HEK293 (cell line): Measurements from ENCODE around the gene DNAJB11.

Source experiments
- CTCF ChIA-PET: fragments of 350-600 bp; formaldehyde crosslinking; extraction: SDS; loops from one replicate; lab custom pipeline; 2021; ENCODE audit warnings: antibody characterized with exemption; lab: Yijun Ruan, JAX
- POLR2A ChIA-PET: fragments of 300-600 bp; formaldehyde crosslinking; extraction: SDS; loops from one replicate; lab custom pipeline; 2020; ENCODE audit warnings: antibody characterized with exemption, inconsistent platforms; lab: Yijun Ruan, JAX
- H3K27ac ChIP-seq: fragments of 200-500 bp; sonication (Bioruptor generic); 2 replicates; pipeline ENCODE4 v1.5.1; 2014; ENCODE audit warnings: low read depth, low read length, control low read depth, inconsistent platforms; ENCODE audit errors: extremely low read depth
- H3K36me3 ChIP-seq, 2 experiments: fragments of 200-500 bp in 1 of 2; sonication (Bioruptor generic) in 1 of 2; 1 replicate in 1 of 2; 2 replicates in 1 of 2; pipeline ENCODE4 v1.5.1; 2014 to 2017; ENCODE audit warnings: inconsistent platforms in 2 of 2, low read length in 2 of 2; ENCODE audit not compliant: control insufficient read depth in 2 of 2, insufficient read depth in 1 of 2
- H3K4me1 ChIP-seq: fragments of 200-500 bp; sonication (Bioruptor generic); 2 replicates; pipeline ENCODE4 v1.5.1; 2014; ENCODE audit warnings: mild to moderate bottlenecking, low read length, inconsistent platforms; ENCODE audit not compliant: control insufficient read depth, insufficient read depth
- H3K4me3 ChIP-seq: 2 replicates; pipeline ENCODE4 v1.5.1; 2011; ENCODE audit warnings: low read depth, mild to moderate bottlenecking, control low read depth, low read length, moderate library complexity
- H3K9me3 ChIP-seq: fragments of 200-500 bp; sonication (Bioruptor generic); 2 replicates; pipeline ENCODE4 v1.5.1; 2014; ENCODE audit warnings: low read depth, low read length, inconsistent platforms; ENCODE audit not compliant: control insufficient read depth, insufficient read depth
- KLF7 ChIP-seq: fragments of 450-650 bp; formaldehyde crosslinking; IDR thresholded peaks from 2 replicates; pipeline ENCODE4 v1.5.1; 2016; ENCODE audit warnings: missing biosample characterization, missing genetic modification characterization, borderline replicate concordance
- PBX3 ChIP-seq: sonication (generic); formaldehyde crosslinking; IDR thresholded peaks from 2 replicates; pipeline ENCODE4 v1.8.1; 2022; ENCODE audit warnings: mild to moderate bottlenecking, moderate library complexity, missing genetic modification reagents
- PRDM4 ChIP-seq: fragments of 450-650 bp; formaldehyde crosslinking; IDR thresholded peaks from 2 replicates; pipeline ENCODE4 v1.5.1; 2017; ENCODE audit warnings: missing biosample characterization, missing genetic modification characterization
- REST ChIP-seq: fragments of 450-650 bp; formaldehyde crosslinking; IDR thresholded peaks from 2 replicates; pipeline ENCODE4 v1.5.1; 2016; ENCODE audit warnings: missing biosample characterization, missing genetic modification characterization
- SCRT1 ChIP-seq: fragments of 450-650 bp; formaldehyde crosslinking; IDR thresholded peaks from 2 replicates; pipeline ENCODE4 v1.5.1; 2016; ENCODE audit warnings: missing biosample characterization, missing genetic modification characterization, borderline replicate concordance
- ZBTB20 ChIP-seq: fragments of 450-650 bp; formaldehyde crosslinking; IDR thresholded peaks from 2 replicates; pipeline ENCODE4 v1.5.1; 2016; ENCODE audit warnings: missing biosample characterization, missing genetic modification characterization
- ZBTB48 ChIP-seq: fragments of 450-650 bp; formaldehyde crosslinking; IDR thresholded peaks from 2 replicates; pipeline ENCODE4 v1.5.1; 2016; ENCODE audit warnings: missing biosample characterization, missing genetic modification characterization
- ZFP37 ChIP-seq: fragments of 450-650 bp; formaldehyde crosslinking; IDR thresholded peaks from 2 replicates; pipeline ENCODE4 v1.5.1; 2016; ENCODE audit warnings: missing biosample characterization, missing genetic modification characterization
- ZNF169 ChIP-seq: fragments of 450-650 bp; formaldehyde crosslinking; IDR thresholded peaks from 2 replicates; pipeline ENCODE4 v1.5.1; 2016; ENCODE audit warnings: missing biosample characterization, missing genetic modification characterization
- ZNF19 ChIP-seq: fragments of 450-650 bp; formaldehyde crosslinking; IDR thresholded peaks from 2 replicates; pipeline ENCODE4; 2016; ENCODE audit warnings: missing biosample characterization, missing genetic modification characterization, low read depth
- ZNF239 ChIP-seq: fragments of 450-650 bp; formaldehyde crosslinking; IDR thresholded peaks from 2 replicates; pipeline ENCODE4 v1.5.1; 2016; ENCODE audit warnings: missing biosample characterization, missing genetic modification characterization
- ZNF366 ChIP-seq: fragments of 450-650 bp; formaldehyde crosslinking; conservative IDR thresholded peaks from 2 replicates; pipeline ENCODE4 v1.5.1; 2016; ENCODE audit warnings: missing biosample characterization, missing genetic modification characterization
- ZNF37A ChIP-seq: fragments of 450-650 bp; IDR thresholded peaks from 2 replicates; pipeline ENCODE4 v1.5.1; 2018; ENCODE audit warnings: missing biosample characterization, missing genetic modification characterization
- ZNF391 ChIP-seq: fragments of 450-650 bp; formaldehyde crosslinking; IDR thresholded peaks from 2 replicates; pipeline ENCODE4 v1.5.1; 2016; ENCODE audit warnings: low read depth, missing biosample characterization, missing genetic modification characterization, borderline replicate concordance
- ZNF518A ChIP-seq: fragments of 450-650 bp; formaldehyde crosslinking; conservative IDR thresholded peaks from 2 replicates; pipeline ENCODE4 v1.5.1; 2016; ENCODE audit warnings: low read depth, missing biosample characterization, missing genetic modification characterization
- ZNF645 ChIP-seq: fragments of 450-650 bp; formaldehyde crosslinking; IDR thresholded peaks from 2 replicates; pipeline ENCODE4; 2016; ENCODE audit warnings: missing biosample characterization, missing genetic modification characterization
- ZNF792 ChIP-seq: fragments of 450-650 bp; formaldehyde crosslinking; IDR thresholded peaks from 2 replicates; pipeline ENCODE4 v1.5.1; 2016; ENCODE audit warnings: missing biosample characterization, missing genetic modification characterization

The DNAJB11 gene

GRCh38 chr3:186540221-186540834 lies 30.2 kb upstream of the DNAJB11 start (continued):
- TF ChIP-seq SCRT1 (tag by site-specific recombination) (peak; percentile 80), ZNF391 (tag by site-specific recombination) (0 out of 2 replicates have a peak, but pooled peaks have one; percentile 14), ZNF792 (tag by site-specific recombination) (no peak), ZFP37 (peak; percentile 18; the same call in 1 of the 2 replicates)
- TF ChIP-seq, all 188 proteins: peak for 13

- Histone ChIP-seq H3K27ac (no peak overlapping the region), H3K4me3 (no peak overlapping the region), H3K36me3 (peaks cover 0 to 15% of the 10 kb centered on the region in 2 experiments; a peak in 1 of 3 replicates), H3K9me3 (no peaks in the 10 kb centered on the region), H3K4me1 (no peaks in the 10 kb centered on the region; the same call in 1 of the 2 replicates)
- ChIA-PET POLR2A (no interaction called here), CTCF (interaction anchor here (0.5 to 4.1 kb wide), 33 partner anchors 8 to 881 kb away, joined by 3 to 81 read pairs (median 4); partner anchors contain the start of gene AHSG)
- TF ChIP-seq ZBTB48 (tag by site-specific recombination), result no peak
- TF ChIP-seq KLF7 (tag by site-specific recombination), result no peak
- no peak for TF ChIP-seq ZNF239 (tag by site-specific recombination)
- TF ChIP-seq ZNF19 (tag by site-specific recombination), result no peak
- TF ChIP-seq ZNF366 (tag by site-specific recombination), result no peak
- no peak for TF ChIP-seq REST
- TF ChIP-seq ZNF645 (tag by site-specific recombination), result no peak
- TF ChIP-seq ZNF518A (tag by site-specific recombination), result no peak
- no peak for TF ChIP-seq ZNF169 (tag by site-specific recombination)
- TF ChIP-seq PRDM4 (tag by site-specific recombination), result no peak
- TF ChIP-seq ZBTB20 (tag by site-specific recombination), result no peak
- no peak for TF ChIP-seq ZNF37A (tag by site-specific recombination)
- TF ChIP-seq PBX3 (CRISPR knock-in tag), result no peak
Measured at GRCh38 chr3:186540835-186541226, 29.7 kb upstream of the DNAJB11 start.
